ENCODE data around the gene TGFB3. TPM values are rescaled to one million over a fixed set of nuclear protein-coding genes. Genes with fewer than 3 reads are reported as not detected.

Gene TGFB3
- total and polyA plus RNA-seq, 9 donors = 5.7 to 23.7 (median 16.4) TPM

- WGBS, 3 donors = 28 to 61% (median 28%) methylated on average over 6 of the region's 6 CpGs
- Histone ChIP-seq H3K27ac (no peak overlapping the region), H3K27me3 (no peaks in the 10 kb centered on the region), H3K4me1 (ENCODE audit: insufficient read depth) (peaks cover 2% of the 10 kb centered on the region), H3K9me3 (no peaks in the 10 kb centered on the region), H3K36me3 (no peaks in the 10 kb centered on the region), H3K4me3 (no peak overlapping the region)
- intact Hi-C loops (cut with DNase I) = no loop called here
- no peak for TF ChIP-seq POLR2A (IDR thresholded peaks at IDR 0.05)
- TF ChIP-seq CTCF (IDR thresholded peaks at IDR 0.05) = no peak
- no peak for TF ChIP-seq EP300 (IDR thresholded peaks at IDR 0.05)
- DNase-seq = no peak
Observed at GRCh38 chr14:75999511-76000190, 17.9 kb upstream of the TGFB3 start.

GRCh38 chr14:75996488-75996887 is 14.7 kb upstream of the TGFB3 start:
- DNase-seq = no peak
- H3K4me3 ChIP-seq = no peak overlapping the region
- TF ChIP-seq POLR2A (IDR thresholded peaks at IDR 0.05) (no peak), EP300 (IDR thresholded peaks at IDR 0.05) (no peak), CTCF (IDR thresholded peaks at IDR 0.05) (no peak)
- peaks cover 2% of the 10 kb centered on the region for H3K4me1 ChIP-seq (ENCODE audit: insufficient read depth)
- no peaks in the 10 kb centered on the region for H3K9me3 ChIP-seq
- H3K27ac ChIP-seq = no peak overlapping the region
- 81 to 86% (median 82%) methylated on average over 1 of the region's 1 CpG for WGBS, 3 donors
- no peaks in the 10 kb centered on the region for H3K27me3 ChIP-seq
- intact Hi-C loops (cut with DNase I) = no loop called here
- H3K36me3 ChIP-seq = no peaks in the 10 kb centered on the region

GRCh38 chr14:75995372-75996041 is 13.7 kb upstream of the TGFB3 start:
- 8 to 16% (median 8%) methylated on average over 17 of the region's 17 CpGs for WGBS, 3 donors
- TF ChIP-seq EP300 (IDR thresholded peaks at IDR 0.05) (peak; percentile 5), POLR2A (IDR thresholded peaks at IDR 0.05) (no peak)
- Histone ChIP-seq H3K4me3 (no peak overlapping the region), H3K36me3 (no peaks in the 10 kb centered on the region), H3K9me3 (no peaks in the 10 kb centered on the region), H3K27ac (peak overlapping the region; percentile 1 to 46), H3K27me3 (no peaks in the 10 kb centered on the region), H3K4me1 (ENCODE audit: insufficient read depth) (peaks cover 2% of the 10 kb centered on the region)
- intact Hi-C loops (cut with DNase I) = no loop called here
- peak; percentile 56 to 74 (median 69) for DNase-seq

GRCh38 chr14:75993567-75994041 is 11.8 kb upstream of the TGFB3 start:
- Histone ChIP-seq H3K36me3 (no peaks in the 10 kb centered on the region), H3K27me3 (no peaks in the 10 kb centered on the region), H3K9me3 (no peaks in the 10 kb centered on the region), H3K27ac (no peak overlapping the region), H3K4me3 (no peak overlapping the region), H3K4me1 (ENCODE audit: insufficient read depth) (peaks cover 2% of the 10 kb centered on the region)
- 94 to 96% (median 96%) methylated on average over 1 of the region's 1 CpG for WGBS, 3 donors
- intact Hi-C loops (cut with DNase I) = no loop called here
- DNase-seq = no peak
- TF ChIP-seq EP300 (IDR thresholded peaks at IDR 0.05) = no peak
- TF ChIP-seq CTCF (IDR thresholded peaks at IDR 0.05) = no peak
- TF ChIP-seq POLR2A (IDR thresholded peaks at IDR 0.05) = no peak

GRCh38 chr14:75991753-75992152 is 10.0 kb upstream of the TGFB3 start:
- no peaks in the 10 kb centered on the region for H3K9me3 ChIP-seq
- H3K27me3 ChIP-seq = no peaks in the 10 kb centered on the region
- H3K4me3 ChIP-seq = no peak overlapping the region
- H3K27ac ChIP-seq = no peak overlapping the region
- intact Hi-C loops (cut with DNase I) = no loop called here
- peaks cover 2% of the 10 kb centered on the region for H3K4me1 ChIP-seq (ENCODE audit: insufficient read depth)
- no peak for DNase-seq
- no peak for TF ChIP-seq CTCF (IDR thresholded peaks at IDR 0.05)
- TF ChIP-seq POLR2A (IDR thresholded peaks at IDR 0.05) = no peak
- no peak for TF ChIP-seq EP300 (IDR thresholded peaks at IDR 0.05)
- no peaks in the 10 kb centered on the region for H3K36me3 ChIP-seq
- 62 to 71% (median 68%) methylated on average over 4 of the region's 4 CpGs for WGBS, 3 donors
